AG10803 (cell line): ENCODE data around the gene LURAP1L.

ENCODE experiments used
- DNase-seq: peaks from one replicate; pipeline ENCODE4 v3.0.0; 2010; ENCODE audit warnings: low read depth
- H3K4me3 ChIP-seq: 2 replicates; pipeline ENCODE4 v1.5.1; 2011; ENCODE audit warnings: mild to moderate bottlenecking, low read length, control low read depth
- TF ChIP-seq, protein P1 (sequence below): conservative IDR thresholded peaks from 2 replicates; pipeline ENCODE4 v1.5.1; 2011; ENCODE audit warnings: mild to moderate bottlenecking, low read length, control low read depth, inconsistent platforms

LURAP1L gene

DNA sequence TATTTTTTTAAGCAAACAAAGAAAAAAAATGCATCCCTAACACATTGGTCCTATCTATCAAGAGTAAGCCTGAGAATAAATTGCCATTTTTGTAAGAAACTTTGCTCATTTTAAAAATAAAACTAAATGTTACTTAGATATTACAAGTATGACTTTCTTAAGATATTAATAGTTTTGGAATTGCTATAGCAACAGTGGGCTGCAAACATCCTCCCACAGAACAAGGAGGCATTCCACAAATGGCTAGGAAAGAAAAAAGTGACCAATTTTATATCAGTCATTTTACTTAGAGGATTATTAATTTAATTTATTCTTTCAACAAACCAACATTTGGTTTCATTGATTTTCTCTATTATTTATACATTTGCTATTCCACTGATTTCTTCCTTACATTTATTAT is 63.7 kb downstream of the LURAP1L start:
- TF ChIP-seq, protein P1, sequence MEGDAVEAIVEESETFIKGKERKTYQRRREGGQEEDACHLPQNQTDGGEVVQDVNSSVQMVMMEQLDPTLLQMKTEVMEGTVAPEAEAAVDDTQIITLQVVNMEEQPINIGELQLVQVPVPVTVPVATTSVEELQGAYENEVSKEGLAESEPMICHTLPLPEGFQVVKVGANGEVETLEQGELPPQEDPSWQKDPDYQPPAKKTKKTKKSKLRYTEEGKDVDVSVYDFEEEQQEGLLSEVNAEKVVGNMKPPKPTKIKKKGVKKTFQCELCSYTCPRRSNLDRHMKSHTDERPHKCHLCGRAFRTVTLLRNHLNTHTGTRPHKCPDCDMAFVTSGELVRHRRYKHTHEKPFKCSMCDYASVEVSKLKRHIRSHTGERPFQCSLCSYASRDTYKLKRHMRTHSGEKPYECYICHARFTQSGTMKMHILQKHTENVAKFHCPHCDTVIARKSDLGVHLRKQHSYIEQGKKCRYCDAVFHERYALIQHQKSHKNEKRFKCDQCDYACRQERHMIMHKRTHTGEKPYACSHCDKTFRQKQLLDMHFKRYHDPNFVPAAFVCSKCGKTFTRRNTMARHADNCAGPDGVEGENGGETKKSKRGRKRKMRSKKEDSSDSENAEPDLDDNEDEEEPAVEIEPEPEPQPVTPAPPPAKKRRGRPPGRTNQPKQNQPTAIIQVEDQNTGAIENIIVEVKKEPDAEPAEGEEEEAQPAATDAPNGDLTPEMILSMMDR, result no peak
- no peak overlapping the region for H3K4me3 ChIP-seq
- peak; percentile 75 for DNase-seq

- H3K4me3 ChIP-seq, result no peak overlapping the region
- DNase-seq, result no peak
- TF ChIP-seq, protein P1, result no peak
Observed at GRCh38 chr9:12843735-12844134, 68.9 kb downstream of the LURAP1L start.

DNA sequence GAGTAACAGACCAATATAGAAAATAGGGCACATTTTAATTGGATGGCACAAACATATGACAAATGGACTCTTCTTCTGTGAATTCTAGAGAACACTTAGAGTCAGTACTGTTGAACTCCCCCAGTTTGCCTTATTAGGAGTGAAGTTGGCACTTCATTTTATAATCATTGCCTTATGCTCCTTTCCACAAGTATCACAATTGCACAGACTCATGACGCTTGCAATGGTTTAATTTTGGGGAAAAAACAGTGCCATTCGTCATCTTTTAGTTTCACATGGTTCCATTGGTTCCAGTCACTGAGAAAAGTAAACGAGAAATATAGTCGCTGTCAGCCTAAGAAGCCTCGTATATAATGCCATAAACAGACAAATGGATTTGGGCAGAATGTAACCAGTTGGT is 71.2 kb downstream of the LURAP1L start:
- TF ChIP-seq, protein P1, result no peak
- no peak overlapping the region for H3K4me3 ChIP-seq
- DNase-seq, result peak; percentile 83

GRCh38 chr9:12847561-12847960 is 72.7 kb downstream of the LURAP1L start:
- TF ChIP-seq, protein P1, result no peak
- H3K4me3 ChIP-seq, result no peak overlapping the region
- DNase-seq, result no peak

DNA sequence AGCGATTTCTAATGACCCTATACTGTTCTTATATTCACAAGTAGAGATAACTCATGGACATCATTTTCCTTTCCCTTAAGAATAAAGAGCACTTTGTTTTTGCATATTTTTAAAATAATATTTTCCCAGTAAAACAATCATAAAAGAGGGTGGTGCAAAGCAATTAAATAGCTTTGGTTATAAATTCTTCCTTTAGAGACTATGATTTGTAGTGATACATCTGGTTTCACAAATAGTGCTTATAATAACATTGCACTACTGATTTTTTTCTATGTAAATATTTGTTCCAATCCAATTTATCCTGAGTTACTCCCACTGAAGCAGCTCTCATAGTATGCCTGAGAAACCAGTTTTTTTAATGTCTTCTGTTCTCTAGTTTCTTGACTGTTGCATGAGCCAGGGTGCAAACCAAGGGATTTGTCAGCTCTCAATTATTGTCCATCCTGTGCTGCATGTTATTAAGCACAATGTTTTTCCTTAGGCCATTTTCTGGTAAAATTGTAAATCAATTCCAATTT is 74.7 kb downstream of the LURAP1L start:
- TF ChIP-seq, protein P1, result no peak
- peak; percentile 53 for DNase-seq
- no peak overlapping the region for H3K4me3 ChIP-seq

GRCh38 chr9:12851341-12852090 is 76.7 kb downstream of the LURAP1L start:
- TF ChIP-seq, protein P1, result no peak
- H3K4me3 ChIP-seq, result no peak overlapping the region; the same call in 1 of the 2 replicates
- DNase-seq, result peak; percentile 64

DNA sequence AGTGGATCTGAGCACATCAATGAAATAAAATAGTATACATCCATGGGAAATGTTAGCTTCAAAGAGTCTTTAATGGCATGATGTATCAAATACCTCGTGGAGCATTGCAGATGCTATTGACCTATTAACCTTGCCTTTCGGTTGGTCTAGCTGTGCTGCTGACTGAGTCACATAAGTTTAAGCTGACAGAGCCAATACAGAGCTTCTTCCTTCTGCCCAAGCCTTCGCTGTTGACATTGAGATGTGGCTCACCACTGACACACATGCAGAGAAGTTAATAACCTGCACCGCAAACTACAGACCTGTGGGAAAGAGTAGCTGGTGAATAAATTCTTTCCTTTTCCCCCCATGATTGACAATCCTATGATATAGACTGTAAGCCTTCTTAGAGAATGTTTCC is 78.2 kb downstream of the LURAP1L start:
- DNase-seq, result no peak
- TF ChIP-seq, protein P1, result no peak
- H3K4me3 ChIP-seq, result no peak overlapping the region
